CD4-positive, alpha-beta T cell (primary cell): ENCODE measurements around the gene GDF7. TPM values are rescaled to one million over a fixed set of nuclear protein-coding genes. Genes with fewer than 3 reads are reported as not detected.

Experiments used
- ATAC-seq: fragments of 200-7000 bp; cut with Tn5 transposase; one replicate; pipeline ENCODE4 v1.10.0; 2022; ENCODE audit warnings: mild to moderate bottlenecking; ENCODE audit not compliant: poor library complexity
- CTCF ChIA-PET: fragments of 350-600 bp; sonication (Branson Sonifier 250); formaldehyde crosslinking; loops from one replicate; lab custom pipeline; 2021; ENCODE audit warnings: antibody characterized with exemption, inconsistent platforms; lab: Charles Lee
- POLR2A ChIA-PET: fragments of 350-600 bp; sonication (Branson Sonifier 250); formaldehyde crosslinking; loops from one replicate; lab custom pipeline; 2021; ENCODE audit warnings: antibody characterized with exemption, inconsistent platforms; lab: Charles Lee
- DNase-seq, 14 experiments: peaks; one replicate each; pipeline ENCODE4 v3.0.0-alpha.2; 2013 to 2020; ENCODE audit warnings: mixed read lengths in 2 of 14
- H3K27ac ChIP-seq, 2 donors: one replicate each; pipeline versions ENCODE4 v1.5.1 to v1.7.0; 2013; ENCODE audit warnings: low read length in 2 of 2, low read depth in 1 of 2, mild to moderate bottlenecking in 1 of 2
- H3K27me3 ChIP-seq, 2 experiments: 1 replicate in 1 of 2; 2 replicates in 1 of 2; pipeline versions ENCODE4 v1.6.1 to v1.7.0; 2013; ENCODE audit warnings: low read length in 2 of 2, control low read depth in 1 of 2, mild to moderate bottlenecking in 1 of 2, moderate library complexity in 1 of 2; ENCODE audit not compliant: insufficient read depth in 2 of 2, control insufficient read depth in 1 of 2
- H3K36me3 ChIP-seq: one replicate; pipeline ENCODE4 v1.6.1; 2013; ENCODE audit warnings: low read length, control low read depth; ENCODE audit not compliant: insufficient read depth
- H3K4me1 ChIP-seq: one replicate; pipeline ENCODE4 v1.6.1; 2013; ENCODE audit warnings: low read length, control low read depth; ENCODE audit not compliant: insufficient read depth
- H3K4me3 ChIP-seq: one replicate; pipeline ENCODE4 v1.5.1; 2013; ENCODE audit warnings: mild to moderate bottlenecking, low read length, moderate library complexity
- H3K9me3 ChIP-seq, 2 experiments: 1 replicate in 1 of 2; 2 replicates in 1 of 2; pipeline versions ENCODE4 v1.6.1 to v1.7.0; 2013; ENCODE audit warnings: low read length in 2 of 2, mild to moderate bottlenecking in 2 of 2, control low read depth in 1 of 2, moderate library complexity in 1 of 2; ENCODE audit not compliant: control insufficient read depth in 1 of 2, insufficient read depth in 1 of 2
- H3K27ac Mint-ChIP-seq: one replicate; pipeline ENCODE4 v1.8.0; 2020; ENCODE audit warnings: mixed read lengths
- H3K27me3 Mint-ChIP-seq: one replicate; pipeline ENCODE4 v1.8.0; 2021; ENCODE audit warnings: mixed read lengths
- H3K36me3 Mint-ChIP-seq: one replicate; pipeline ENCODE4 v1.8.0; 2021; ENCODE audit warnings: low read depth, mixed read lengths
- H3K4me1 Mint-ChIP-seq: one replicate; pipeline ENCODE4 v1.8.0; 2021; ENCODE audit warnings: low read depth, mixed read lengths
- H3K4me3 Mint-ChIP-seq: one replicate; pipeline ENCODE4 v1.8.0; 2020; ENCODE audit warnings: mild to moderate bottlenecking, mixed read lengths
- H3K9me3 Mint-ChIP-seq: one replicate; pipeline ENCODE4 v1.8.0; 2020; ENCODE audit warnings: mixed read lengths
- intact Hi-C, 2 experiments: fragments of 100-400 bp; cut with DNase I in 1 of 2; cut with micrococcal nuclease in 1 of 2; formaldehyde crosslinking; loops; one replicate each; pipeline versions ENCODE4 v1.15.1 to v1.9.0; 2023 to 2025; cut with DNase I, micrococcal nuclease
- total RNA-seq, 174 experiments: library from RNA in 2 of 174; stranded (reverse) in 2 of 174; gene quantifications; one replicate each; pipeline ENCODE4 v1.2.3 and lab custom pipeline; 2021 to 2026
- TF ChIP-seq, protein P1 (sequence below): fragments of 200-600 bp; IDR thresholded peaks from one replicate; pipeline ENCODE4 v1.8.0; 2022; ENCODE audit warnings: antibody characterized with exemption, mild to moderate bottlenecking

The GDF7 gene
- total RNA-seq, 2 experiments from 2014 or later: 0.05 to 0.14 TPM

DNA sequence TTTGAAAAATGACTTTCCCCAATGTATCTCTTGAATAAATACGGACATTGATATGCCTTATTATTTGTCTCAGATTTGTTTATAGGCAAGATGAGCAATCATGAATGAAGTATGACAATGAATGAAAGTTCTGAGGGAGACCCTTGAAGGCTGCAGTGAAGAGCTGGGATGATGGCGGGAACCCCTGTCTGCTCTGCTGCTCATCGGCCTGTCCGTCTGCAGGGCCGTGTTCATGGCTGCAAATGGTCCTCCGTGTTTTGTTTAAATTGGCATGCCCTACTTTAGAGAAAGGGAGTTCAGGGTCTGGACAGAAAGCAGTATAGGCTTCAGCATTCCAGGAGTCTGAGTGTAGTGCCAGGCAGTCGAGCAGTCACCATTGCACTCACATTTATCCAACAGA, 14.8 kb upstream of the GDF7 start:
- Histone ChIP-seq H3K4me3 (no peak overlapping the region), H3K36me3 (no peaks in the 10 kb centered on the region), H3K27ac (no peak overlapping the region), H3K4me1 (peaks cover 28% of the 10 kb centered on the region), H3K27me3 (no peaks in the 10 kb centered on the region), H3K9me3 (no peaks in the 10 kb centered on the region)
- intact Hi-C loops: loop anchor here (2.0 to 5.0 kb wide), 5 partner anchors 171 to 1305 kb away; partner anchors contain the start of genes LAPTM4A (in 1 of the 2), LDAH (in 1 of the 2), PUM2 (in 1 of the 2) and TTC32 (in 1 of the 2)
- TF ChIP-seq, protein P1, sequence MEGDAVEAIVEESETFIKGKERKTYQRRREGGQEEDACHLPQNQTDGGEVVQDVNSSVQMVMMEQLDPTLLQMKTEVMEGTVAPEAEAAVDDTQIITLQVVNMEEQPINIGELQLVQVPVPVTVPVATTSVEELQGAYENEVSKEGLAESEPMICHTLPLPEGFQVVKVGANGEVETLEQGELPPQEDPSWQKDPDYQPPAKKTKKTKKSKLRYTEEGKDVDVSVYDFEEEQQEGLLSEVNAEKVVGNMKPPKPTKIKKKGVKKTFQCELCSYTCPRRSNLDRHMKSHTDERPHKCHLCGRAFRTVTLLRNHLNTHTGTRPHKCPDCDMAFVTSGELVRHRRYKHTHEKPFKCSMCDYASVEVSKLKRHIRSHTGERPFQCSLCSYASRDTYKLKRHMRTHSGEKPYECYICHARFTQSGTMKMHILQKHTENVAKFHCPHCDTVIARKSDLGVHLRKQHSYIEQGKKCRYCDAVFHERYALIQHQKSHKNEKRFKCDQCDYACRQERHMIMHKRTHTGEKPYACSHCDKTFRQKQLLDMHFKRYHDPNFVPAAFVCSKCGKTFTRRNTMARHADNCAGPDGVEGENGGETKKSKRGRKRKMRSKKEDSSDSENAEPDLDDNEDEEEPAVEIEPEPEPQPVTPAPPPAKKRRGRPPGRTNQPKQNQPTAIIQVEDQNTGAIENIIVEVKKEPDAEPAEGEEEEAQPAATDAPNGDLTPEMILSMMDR: no peak
- Mint-ChIP-seq H3K4me1 (peaks cover 37% of the 10 kb centered on the region), H3K9me3 (no peaks in the 10 kb centered on the region), H3K4me3 (peak overlapping the region; percentile 94), H3K27ac (peak overlapping the region; percentile 89), H3K36me3 (no peaks in the 10 kb centered on the region), H3K27me3 (no peaks in the 10 kb centered on the region)
- no peak for ATAC-seq
- DNase-seq: no peak
- POLR2A ChIA-PET: interaction anchor here (1.4 to 3.4 kb wide), 3 partner anchors 10 to 205 kb away, joined by 5 to 30 read pairs (median 9); partner anchors contain the start of gene RHOB
- CTCF ChIA-PET: interaction anchor here (2.0 to 2.9 kb wide), 3 partner anchors 10 to 205 kb away, joined by 10 to 52 read pairs (median 28); partner anchors contain the start of gene RHOB

DNA sequence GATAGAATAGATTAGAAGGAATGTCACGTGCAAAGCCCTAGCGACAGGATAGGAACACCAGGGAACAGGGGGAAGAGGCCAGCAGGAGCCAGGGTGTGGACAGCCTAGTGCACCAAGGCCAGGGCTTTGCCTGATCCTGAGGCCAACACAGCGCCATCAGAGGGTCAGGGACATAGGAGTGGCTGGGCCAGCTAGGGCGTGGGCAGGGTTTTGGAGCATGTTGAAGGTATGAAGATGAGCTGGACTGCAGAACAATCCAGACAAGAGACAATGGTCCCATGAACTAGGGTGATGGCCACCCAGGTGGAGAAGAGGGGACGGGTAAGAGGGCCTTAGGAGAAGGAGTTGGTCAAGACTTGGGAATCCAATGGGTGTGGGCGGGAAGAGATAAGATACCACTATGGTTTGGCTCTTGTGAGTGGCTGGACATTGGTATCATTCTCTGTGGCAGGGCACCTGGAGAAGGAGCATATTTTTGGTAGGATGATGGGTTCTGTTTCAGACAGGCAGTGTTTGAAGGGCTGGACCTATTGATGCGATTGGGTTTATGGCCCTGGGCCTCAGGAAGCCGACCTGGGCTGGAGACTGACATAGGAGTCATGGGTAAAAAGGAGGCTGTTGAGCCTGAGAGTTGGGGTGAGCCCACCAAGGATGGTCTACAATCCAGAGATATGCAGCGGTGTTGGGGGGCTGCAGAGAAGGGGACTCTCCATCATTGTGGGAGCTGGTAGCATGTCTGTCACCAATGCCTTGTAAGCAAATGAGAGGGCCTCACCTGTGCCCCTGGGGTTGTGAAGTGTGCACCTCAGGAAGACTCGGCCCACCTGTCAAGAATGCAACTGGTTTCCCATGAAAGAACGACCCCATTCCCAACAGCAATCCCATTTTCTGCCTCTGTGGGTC, 14.0 kb upstream of the GDF7 start:
- DNase-seq (no peak), ATAC-seq (no peak)
- intact Hi-C loops: loop anchor here (2.0 to 5.0 kb wide), 5 partner anchors 170 to 1306 kb away; partner anchors contain the start of genes LAPTM4A (in 1 of the 2), LDAH (in 1 of the 2), PUM2 (in 1 of the 2) and TTC32 (in 1 of the 2)
- Mint-ChIP-seq H3K27me3 (peaks cover 2% of the 10 kb centered on the region), H3K36me3 (no peaks in the 10 kb centered on the region), H3K4me1 (peaks cover 37% of the 10 kb centered on the region), H3K9me3 (no peaks in the 10 kb centered on the region), H3K27ac (peak overlapping the region; percentile 89), H3K4me3 (no peak overlapping the region)
- peaks cover 28% of the 10 kb centered on the region for H3K4me1 ChIP-seq
- H3K4me3 ChIP-seq: no peak overlapping the region
- H3K36me3 ChIP-seq: no peaks in the 10 kb centered on the region
- TF ChIP-seq, protein P1: no peak
- H3K27me3 ChIP-seq: no peaks in the 10 kb centered on the region
- no peaks in the 10 kb centered on the region for H3K9me3 ChIP-seq
- CTCF ChIA-PET: no interaction called here
- H3K27ac ChIP-seq: no peak overlapping the region
- POLR2A ChIA-PET: interaction anchor here (2.1 kb wide), 1 partner anchor 11 kb away, joined by 9 read pairs; no protein-coding TSS in a partner anchor

DNA sequence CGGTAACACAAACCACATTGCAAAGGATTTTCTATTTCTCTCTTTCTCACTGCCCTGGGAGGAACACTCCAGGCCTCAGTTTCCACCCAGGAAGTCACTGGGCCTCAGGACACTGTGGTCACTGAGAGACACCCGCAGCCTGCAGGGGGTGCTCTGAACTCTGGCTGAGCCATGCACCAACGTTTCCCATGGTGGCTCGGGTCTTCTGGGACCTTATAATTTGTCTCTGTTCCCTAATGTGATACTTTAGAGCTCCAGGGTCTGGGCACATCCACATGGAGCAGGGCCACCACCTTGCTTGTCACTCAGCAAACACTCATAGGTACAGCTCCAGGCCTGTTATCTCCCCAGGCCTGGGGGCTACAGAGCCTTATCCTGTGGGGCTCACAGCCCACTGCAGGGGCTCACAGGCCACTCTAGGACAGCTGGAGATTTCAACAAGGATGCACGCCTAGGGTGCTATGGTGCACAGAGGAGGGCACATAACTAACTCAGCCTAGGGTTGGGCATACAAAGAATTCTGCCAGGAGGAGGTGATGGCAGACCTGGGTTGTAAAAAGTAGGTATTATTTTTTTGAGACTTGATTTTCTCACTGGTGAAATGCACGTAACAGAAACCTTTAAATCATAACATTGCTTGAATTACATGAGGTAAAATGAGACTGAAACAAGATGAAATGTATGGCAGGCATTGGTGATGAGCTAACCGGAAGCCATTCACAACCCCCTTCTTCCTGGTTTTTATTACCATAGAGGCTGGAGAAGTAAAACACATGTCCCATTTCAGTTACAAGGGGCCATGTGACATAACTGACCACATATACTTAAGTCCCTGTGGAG, 13.0 kb upstream of the GDF7 start:
- Mint-ChIP-seq H3K4me3 (no peak overlapping the region), H3K4me1 (peaks cover 29% of the 10 kb centered on the region), H3K36me3 (no peaks in the 10 kb centered on the region), H3K27ac (no peak overlapping the region), H3K27me3 (peaks cover 8% of the 10 kb centered on the region), H3K9me3 (no peaks in the 10 kb centered on the region)
- no peak for ATAC-seq
- Histone ChIP-seq H3K36me3 (no peaks in the 10 kb centered on the region), H3K27me3 (peaks cover 0 to 2% of the 10 kb centered on the region in 2 experiments), H3K27ac (no peak overlapping the region), H3K9me3 (no peaks in the 10 kb centered on the region), H3K4me1 (peaks cover 26% of the 10 kb centered on the region), H3K4me3 (no peak overlapping the region)
- no peak for DNase-seq
- intact Hi-C loops: loop anchor here (2.0 to 5.0 kb wide), 5 partner anchors 169 to 1307 kb away; partner anchors contain the start of genes LAPTM4A (in 1 of the 2), LDAH (in 1 of the 2), PUM2 (in 1 of the 2) and TTC32 (in 1 of the 2)
- POLR2A ChIA-PET: no interaction called here
- TF ChIP-seq, protein P1: no peak
- CTCF ChIA-PET: interaction anchor here (0.6 kb wide), 1 partner anchor 51 kb away, joined by 5 read pairs; no protein-coding TSS in a partner anchor
